GM19397 (cell line): ENCODE results near the gene SLC16A5.
A peak's percentile ranks its signal among the peaks of the same experiment; 100 is the strongest.
"Not testable (repeated sequence)": the region's sequence is repeated elsewhere in the genome, so short reads cannot be mapped to it uniquely, and the experiment has no call there.

Experiments
- ATAC-seq: cut with Tn5 transposase; IDR thresholded peaks from one replicate; pipeline ENCODE4 v1.9.1; 2021; ENCODE audit warnings: mild to moderate bottlenecking, moderate library complexity; ENCODE audit not compliant: unreplicated experiment

The SLC16A5 gene

DNA sequence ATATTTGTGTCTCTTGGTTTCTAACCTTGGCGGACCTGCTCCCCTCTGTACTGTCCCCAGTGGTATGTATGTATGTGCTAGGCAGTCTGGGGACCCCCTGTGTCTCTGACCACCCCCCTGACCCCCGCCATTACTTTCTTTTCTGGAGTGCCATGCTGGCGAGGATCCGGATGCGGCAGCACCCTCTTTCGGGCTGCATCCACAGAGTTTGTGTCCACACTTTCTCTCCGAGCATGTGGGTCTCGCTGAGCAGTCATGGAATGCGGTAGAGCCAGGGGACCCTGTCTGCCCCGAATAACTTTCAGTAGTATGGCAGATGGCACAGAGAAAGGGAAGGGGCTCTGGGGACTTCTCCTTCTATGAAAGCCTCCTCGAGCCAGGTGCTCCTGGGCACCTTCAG, 23.7 kb upstream of the SLC16A5 start:
- no peak for ATAC-seq

DNA sequence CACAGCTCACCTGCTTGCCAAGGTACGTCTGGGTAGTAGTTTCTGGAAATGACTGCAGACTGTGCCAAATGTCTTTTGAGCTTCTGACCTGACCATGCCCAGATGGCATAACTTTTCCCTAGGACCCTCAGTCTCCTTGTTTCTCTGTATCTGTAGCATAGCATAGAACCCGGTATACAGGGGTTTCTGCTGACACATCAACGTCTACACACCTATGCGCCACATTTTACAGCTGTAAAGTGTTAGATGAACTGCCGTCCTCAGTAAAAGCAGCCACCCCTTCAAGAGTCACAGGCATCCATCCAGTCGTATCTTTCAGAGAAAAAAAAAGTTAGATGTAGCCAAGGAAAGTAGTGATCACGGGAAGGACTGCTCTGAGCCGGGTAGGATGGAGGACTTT, 23.3 kb upstream of the SLC16A5 start:
- ATAC-seq, result no peak

DNA sequence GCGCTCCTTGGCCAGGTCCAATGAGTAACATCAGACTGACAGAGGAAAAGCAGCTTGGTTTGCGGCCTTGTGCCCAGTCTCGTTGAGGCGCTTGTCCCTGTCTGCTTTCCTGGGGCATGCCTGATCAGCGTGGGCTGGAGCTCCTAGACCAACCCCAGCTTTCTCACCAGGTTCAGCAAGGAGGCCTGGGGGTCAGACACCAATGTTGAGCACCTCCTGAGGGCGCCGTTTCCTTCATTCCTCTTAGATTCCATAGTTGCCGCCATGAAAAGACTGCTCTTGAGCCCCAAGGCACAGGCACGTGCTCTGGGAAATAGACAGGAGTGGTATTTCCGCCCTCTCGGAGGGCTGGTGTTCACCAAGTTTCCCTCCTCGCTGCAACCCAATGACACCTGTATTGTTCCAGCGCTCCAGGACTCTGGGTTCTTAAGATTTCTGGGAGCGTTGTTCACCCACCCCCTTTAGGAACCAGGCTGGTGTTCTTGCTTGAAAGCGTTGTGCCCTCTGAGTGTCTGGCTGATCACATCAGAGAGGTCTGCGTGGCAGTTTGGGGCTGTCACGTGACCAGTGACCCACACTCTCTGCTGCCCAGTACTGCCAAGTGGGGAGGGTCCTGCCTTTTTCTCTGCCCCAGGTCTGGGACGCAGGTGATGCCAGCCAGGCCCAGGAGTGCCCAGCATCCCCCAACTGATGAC, 22.7 kb upstream of the SLC16A5 start:
- ATAC-seq, result no peak

DNA sequence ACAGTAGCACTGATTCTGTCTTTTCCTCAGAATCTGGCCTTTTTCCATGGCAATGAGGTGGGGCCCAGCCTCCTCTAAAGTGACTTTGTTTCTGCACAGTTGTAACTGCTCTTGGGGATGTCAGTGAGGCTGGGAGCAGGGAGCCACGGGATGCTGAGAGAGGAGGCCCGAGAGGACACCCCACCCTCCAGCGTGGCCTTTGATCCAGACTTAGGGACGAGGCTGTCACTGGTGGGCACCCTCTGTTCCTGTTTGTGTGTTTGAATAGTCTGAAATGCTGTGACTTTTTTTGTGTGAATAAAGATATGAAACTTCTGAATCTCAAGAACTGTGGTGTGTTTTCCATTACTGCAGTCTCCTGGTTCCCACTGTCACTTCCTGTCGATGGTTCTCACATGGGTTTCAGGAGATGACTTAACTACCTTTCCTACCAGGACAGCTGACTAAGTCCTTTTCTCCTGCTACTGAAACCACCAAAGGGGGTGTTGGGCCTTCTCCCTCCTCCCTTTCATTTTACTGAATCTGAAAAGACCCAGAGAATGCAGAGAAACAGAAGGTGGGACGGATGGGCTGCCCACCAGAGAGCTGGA, 22.1 kb upstream of the SLC16A5 start:
- ATAC-seq, result no peak

DNA sequence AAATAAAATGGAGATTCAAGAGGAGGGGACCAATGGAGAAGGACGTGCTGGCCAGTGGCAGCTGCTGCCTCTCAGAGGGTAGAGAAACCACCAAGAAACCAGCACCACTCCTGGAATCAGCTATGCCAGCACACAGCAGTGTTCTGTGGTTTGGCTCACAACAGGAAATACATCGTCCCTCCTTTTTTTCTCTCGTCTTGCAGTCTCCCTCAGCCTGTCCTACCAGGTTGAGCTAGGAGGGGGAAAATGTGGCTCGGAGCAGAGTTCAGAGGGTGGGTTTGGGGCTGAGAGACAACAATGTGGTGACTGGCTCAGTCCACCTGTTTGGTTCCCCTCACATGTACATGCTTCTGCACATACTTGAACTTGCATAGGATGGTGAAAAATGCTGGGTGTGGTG, 19.9 kb upstream of the SLC16A5 start:
- ATAC-seq, result no peak

DNA sequence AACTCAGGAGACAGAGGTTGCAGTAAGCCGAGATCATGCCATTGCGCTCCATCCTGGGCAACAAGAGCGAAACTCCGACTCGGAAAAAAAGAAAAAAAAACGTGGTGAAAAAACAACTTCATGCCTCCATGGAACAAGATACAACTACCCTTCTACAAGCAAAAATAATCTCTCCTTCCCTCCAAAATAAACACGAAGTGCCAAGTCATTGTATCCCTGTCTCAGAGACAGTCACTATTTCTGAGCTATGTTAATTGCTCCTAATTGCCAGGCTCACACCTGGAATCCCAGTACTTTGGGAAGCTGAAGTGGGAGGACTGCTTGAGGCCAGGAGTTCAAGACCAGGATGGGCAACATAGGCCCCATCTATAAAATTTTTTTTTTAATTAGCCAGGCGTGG, 19.0 kb upstream of the SLC16A5 start:
- no peak for ATAC-seq

DNA sequence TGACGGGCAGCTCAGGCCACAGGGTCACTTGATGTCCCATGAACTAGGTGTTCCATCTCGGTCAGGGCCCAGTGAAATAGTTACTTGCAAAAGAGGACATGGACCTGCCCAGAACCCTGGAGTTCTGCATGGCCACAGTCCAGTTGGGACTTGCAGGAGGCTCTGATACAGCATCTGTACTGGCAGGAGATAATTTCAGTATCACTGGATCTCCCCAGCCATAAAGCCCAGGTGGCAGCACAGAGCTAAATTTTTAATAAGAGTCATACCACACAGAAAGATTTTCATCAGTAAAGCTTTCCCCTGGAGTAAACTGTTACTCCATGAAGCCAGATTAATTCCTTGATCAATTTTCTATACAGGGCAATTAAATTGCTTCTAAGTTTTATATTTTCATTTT, 18.0 kb upstream of the SLC16A5 start:
- ATAC-seq, result no peak

DNA sequence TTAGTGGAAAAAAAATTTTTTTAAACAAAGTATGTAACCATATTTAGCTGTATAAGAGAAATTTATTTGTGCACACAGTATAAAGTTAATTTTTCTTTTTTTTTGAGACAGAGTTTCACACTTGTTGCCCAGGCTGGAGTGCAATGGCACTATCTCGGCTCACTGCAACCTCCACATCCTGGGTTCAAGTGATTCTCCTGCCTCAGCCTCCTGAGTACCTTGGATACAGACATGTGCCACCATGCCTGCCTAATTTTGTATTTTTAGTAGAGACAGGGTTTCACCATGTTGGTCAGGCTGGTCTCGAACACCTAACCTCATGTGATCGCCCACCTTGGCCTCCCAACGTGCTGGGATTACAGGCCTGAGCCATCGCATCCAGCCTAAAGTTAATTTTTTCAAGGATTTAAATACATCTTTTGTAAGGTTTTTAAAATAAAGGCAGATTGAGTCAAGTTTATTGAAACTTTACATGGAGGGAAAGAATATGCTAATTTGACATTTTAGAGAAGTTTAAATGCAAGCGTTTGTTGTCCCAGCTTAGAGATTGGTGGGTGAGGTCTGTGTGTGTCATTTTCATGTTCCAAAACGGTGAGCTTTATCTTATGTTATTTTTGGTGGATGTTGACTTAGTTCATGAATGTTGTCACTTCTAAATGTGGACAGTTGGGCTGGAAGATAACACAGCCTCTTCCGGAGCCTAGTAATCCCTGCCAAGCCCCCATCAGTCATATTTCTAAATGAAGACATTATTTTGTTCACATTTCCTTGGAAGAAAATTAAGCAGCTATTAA, 16.1 kb upstream of the SLC16A5 start:
- not testable (repeated sequence) for ATAC-seq

DNA sequence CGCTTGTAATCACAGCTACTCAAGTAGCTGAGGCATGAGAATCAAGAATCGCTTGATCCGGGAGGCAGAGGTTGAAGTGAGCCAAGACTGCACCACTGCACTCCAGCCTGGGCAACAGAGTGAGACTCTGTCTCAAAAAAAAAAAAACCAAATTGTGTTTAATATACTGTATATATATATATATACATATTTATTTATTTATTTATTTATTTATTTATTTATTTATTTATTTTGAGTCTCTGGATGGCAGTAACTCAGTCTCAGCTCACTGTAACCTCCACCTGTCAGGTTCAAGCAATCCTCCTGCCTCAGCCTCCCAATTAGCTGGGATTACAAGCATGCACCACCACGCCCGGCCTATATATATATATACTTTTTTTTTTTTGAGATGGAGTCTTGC, 14.8 kb upstream of the SLC16A5 start:
- ATAC-seq, result not testable (repeated sequence)

DNA sequence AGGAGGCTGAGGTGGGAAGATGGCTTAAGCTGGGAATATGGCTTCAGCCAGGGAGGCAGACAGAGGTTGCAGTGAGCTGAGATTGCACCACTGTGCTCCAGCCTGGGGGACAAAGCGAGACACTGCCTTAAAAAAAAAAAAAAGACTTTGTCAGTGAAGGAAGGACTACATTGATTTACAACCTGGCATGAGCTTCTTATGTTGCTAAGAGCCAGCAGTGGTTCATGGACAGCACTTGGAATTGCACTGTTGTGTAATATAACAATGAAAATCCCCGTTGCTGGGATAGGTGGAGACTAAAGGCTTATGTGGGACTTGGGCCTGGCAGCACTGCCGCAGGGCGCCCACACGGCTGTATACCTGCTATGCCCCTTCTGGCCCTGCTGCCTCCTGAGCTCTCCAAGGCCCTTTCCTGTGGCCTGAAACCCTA, 14.1 kb upstream of the SLC16A5 start:
- no peak for ATAC-seq

DNA sequence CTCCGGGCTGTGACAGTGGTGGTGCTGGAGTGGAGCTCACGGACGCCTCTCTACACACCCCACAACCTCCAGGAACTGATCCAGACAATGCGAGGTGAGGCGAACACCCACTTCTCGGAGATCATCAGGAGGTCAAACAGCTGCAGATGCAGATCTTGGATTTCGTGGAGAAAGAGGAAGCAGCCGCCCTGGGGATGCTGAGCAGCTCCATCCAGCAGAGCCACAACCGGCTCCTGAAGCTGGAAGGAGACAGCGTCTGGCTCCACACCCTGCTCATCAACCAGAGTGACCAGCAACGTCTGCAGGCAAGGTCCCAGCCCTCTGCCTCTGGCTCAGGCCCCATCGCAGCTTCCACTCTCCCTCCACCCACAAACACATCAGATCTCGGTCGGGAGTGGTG, 13.2 kb upstream of the SLC16A5 start:
- ATAC-seq, result no peak

DNA sequence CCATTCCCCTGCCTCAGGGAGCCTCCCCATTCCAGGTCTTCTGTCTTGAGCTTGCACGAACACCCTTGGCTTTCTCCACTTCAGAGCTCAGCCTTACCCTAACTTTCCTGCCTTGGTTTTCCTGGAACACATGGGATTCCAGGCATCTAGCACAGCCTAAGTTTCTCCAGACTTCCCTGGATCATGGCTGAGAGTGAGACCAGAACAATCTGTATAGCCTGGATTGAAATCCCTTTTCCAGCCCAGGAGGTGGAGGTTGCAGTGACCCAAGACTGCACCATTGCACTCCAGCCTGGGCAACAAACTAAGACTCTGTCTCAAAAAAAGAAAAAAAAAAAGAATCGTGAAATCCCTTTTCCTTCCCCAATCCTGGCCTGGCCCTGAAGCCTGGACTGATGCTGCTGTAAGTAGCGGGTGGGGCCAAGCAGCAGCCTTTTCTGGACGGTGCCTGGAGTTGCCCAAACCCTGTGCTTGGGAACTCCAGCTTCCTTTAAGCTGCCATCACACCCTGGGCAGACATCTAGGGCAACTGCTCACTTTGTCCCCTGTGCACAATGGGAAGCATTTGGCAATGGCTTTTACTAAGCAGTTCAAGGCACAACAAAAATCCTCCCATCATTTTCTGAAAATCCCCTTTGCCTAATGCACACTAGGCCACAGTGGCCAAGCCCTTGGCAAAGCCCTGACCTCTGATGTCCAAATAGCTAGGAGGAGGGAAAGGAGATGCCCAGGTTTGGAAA, 12.0 kb upstream of the SLC16A5 start:
- no peak for ATAC-seq

DNA sequence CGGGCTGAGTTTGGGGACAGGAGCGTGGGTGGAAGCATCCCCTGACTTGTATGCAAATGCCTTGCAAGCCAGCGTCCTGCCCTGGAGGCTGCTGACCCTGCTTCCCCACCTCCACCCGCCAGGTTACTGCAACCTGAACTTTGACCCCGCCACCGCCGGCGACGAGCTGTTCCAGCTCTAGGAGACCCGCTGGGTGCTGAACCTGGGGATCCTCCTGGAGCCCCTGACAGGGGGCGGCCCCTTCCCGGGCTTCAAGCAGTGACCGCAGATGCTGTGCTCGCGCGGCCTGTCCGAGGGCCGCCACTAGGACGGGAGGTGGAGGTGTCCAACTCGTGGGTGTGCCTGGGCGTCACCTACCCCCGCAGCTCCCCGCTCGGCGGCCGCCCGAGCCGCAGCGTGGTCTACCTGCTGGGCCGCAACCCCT, 10.7 kb upstream of the SLC16A5 start:
- peak; percentile 18 for ATAC-seq

DNA sequence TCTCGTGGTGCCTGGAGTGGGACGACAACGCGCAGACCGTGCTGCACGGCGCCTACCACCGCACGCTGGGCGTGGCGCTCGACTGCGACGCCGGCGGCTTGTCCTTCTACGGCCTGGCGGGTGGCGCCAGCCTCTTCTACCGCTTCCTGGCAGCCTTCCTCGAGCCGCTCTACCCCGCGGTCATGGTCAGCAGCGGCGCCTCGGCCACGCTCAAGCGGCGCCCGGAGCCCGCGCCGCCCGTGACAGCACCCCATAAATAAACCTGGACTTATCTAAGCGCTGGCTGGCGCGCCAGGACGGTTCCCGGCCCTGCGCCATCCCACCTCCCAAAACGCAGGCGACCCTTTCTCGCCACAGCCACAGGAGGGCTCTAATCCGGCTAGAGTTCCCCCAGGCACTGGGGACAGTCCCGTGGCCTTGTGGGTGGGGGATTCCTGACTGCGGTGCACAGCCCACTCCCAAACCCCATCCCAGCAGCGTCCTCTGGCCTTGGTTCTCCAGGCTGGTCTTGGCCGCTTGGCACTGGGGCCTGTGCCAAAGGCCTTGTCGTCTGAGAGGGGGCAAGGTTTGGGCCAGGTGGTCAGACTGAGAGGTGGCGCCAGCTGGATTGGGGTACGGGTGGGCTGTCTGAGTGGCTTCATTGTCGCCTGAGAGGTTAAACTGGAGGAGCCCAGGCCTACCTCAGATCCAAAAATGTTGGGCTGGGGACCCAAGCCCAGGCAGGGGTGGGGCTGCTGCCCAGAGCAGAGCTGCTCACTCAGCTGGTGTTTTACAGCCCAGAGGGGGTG, 10.1 kb upstream of the SLC16A5 start:
- peak; percentile 46 for ATAC-seq

DNA sequence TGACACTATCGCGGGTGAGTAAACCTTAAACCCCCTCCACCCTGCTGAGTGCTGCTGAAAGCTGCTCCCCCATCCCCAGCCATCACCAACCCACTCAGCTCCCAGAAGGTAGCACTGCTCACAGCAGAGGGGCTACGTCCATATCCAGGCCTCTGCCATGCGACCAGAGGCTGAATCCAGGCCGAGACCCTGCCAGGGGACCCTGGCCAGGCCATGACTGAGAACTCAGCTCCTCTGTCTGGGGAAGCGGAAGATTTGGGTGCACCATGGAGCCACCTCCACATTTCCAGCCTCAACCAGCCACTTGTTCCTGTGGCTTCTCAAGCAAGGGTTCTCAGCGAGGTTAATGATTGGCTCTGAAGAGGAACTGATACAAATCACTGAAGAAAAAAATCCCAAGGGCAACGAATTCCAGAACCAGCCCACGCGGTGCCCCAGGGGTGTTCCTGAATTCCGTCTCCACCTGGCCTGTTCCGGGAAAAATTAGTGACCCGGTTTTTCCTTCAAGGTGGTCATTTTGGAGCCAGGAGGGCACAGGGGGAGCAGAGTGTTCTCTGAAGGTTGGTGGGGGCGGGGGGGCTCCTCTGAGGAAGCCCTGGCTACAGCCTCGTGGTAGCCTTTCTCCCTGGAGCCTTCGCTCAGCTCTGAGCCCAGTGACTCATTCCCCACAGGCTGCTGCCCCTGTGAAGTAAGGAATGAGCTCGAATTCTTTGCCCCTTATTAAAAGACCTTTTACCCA, 9.3 kb upstream of the SLC16A5 start:
- peak; percentile 51 for ATAC-seq

DNA sequence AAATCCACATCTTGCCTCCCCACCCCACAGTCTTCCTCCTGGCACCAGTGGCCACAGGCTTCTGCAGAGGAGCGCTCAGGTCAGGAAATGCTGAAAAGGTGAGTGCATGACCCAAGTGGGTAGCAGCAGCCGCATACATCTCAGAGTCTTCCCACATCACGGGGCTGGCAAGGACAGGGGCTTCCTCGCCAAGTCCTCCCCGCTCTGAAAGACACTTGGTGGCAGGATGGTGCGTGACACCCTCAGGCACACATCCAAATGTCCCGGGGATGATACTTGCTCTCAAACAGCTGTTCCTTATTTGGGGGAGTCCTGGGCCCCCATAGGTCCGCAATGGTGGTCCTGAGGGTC, 8.8 kb upstream of the SLC16A5 start:
- no peak for ATAC-seq

DNA sequence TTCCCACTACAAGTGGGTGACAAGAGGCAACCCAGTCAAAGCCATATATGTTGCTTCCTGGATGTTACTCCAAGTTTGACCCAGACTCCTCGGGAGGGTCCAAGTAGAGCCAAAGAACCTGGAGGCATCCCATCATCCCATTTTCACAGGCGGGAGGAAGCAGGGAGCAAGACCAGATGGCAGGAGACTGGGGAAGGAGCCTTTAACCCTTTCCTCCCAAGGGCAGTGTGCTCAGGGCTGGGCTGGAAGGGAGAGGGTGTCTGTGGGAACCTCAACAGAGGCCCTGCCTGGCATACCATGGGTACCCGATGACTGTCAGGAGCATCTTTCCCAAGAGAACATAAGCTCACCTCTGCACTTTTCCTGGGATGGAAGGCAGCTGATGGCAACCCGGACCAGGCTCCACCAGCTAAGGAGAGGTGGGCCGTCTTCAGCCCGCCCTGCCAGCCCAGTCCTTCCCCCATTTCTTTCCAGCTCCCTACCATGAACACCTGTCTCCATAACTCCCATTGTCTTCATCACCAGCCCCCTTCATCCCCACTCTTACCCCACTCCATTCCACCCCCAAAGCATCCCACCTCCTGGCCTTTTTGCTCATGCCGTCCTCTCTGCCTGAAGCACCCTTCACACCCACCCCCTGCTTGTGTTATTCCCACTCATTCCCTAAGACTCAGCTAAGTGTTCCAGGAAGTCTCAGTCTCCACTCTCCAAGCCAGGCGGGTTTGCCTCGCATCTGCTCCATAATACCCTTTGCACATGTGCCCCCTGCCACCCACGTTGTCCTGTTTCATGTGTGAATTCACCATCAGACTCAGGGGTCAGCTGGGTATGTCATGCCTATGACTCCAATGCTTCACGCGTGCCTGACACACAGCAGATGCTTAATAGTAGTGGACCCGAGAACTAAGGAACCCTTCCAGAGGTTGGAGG, 5.9 kb upstream of the SLC16A5 start:
- ATAC-seq, result no peak

DNA sequence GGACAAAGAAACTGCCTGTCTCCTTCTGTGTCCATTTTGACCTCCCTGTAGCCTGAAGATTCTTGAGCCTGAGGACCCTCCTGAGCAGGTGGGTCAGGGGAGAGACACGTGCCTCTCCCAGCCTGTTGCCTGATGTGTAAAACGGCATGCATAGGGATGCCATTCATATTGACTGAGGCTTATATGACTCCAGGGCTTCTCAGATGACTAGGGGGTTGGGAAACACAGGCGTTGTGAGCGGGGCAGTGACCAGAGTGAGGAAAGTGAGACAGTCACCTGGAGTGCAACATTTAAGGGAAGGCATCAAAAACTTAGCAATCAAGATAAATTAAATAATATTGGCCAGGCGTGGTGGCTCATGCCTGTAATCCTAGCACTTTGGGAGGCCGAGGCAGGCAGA, 5.1 kb upstream of the SLC16A5 start:
- no peak for ATAC-seq
